ENCODE measurements around the gene RBM7. TPM values are rescaled to one million over a fixed set of nuclear protein-coding genes. Genes with fewer than 3 reads are reported as not detected.

The RBM7 gene
- polyA plus RNA-seq, 1 donor (not counting 4 experiments of a cell fraction or from before 2014, with no cell fraction given): 38.2 TPM

DNA sequence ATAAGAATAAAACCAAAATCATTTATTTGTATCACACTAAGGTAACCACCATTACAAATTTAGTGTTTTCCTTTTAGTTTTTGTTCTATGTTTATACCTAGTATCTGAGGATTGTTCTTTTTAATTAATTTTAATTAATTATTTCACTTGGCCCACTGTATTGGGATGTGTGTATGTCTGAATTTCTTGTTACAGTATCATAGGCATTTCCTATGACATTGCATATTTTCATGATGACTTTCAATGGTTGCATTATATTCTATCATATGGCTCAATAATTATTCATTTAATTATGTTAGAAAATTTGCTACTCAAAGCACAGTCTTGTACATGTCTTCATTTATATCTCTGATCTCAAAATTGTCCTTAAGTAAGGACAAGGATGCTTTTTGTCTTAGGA lies 41.1 kb upstream of the RBM7 start:
- Histone ChIP-seq H3K27me3 (ENCODE audit: control insufficient read depth, extremely low read depth, insufficient read depth, low read length) (no peaks in the 10 kb centered on the region), H3K4me2 (ENCODE audit: control insufficient read depth, extremely low read depth, insufficient read depth, low read depth, low read length) (no peak overlapping the region), H3K9me1 (ENCODE audit: control insufficient read depth, extremely low read depth, insufficient read depth, low read length) (no peaks in the 10 kb centered on the region), H3K79me2 (ENCODE audit: control insufficient read depth, insufficient read depth, low read length) (no peaks in the 10 kb centered on the region), H3K27ac (ENCODE audit: control insufficient read depth, insufficient read depth, low read length) (peak overlapping the region; percentile 26), H4K20me1 (ENCODE audit: control insufficient read depth, extremely low read depth, insufficient read depth, low read length) (no peaks in the 10 kb centered on the region), H3K9me3 (ENCODE audit: control insufficient read depth, low read depth, low read length) (no peaks in the 10 kb centered on the region), H3K4me1 (ENCODE audit: control insufficient read depth, extremely low read depth, insufficient read depth, low read length) (peaks cover 15% of the 10 kb centered on the region), H3K4me3 (ENCODE audit: control insufficient read depth in 2 of 3, extremely low read depth in 1 of 3, insufficient read depth in 2 of 3, low read depth in 1 of 3, low read length in 3 of 3) (no peak overlapping the region), H2AFZ (ENCODE audit: control insufficient read depth, low read length) (peak overlapping the region; percentile 68), H3K9ac (ENCODE audit: control insufficient read depth, extremely low read depth, insufficient read depth, low read length) (no peak overlapping the region), H3K36me3 (ENCODE audit: control insufficient read depth in 2 of 2, extremely low read depth in 1 of 2, insufficient read depth in 2 of 2, low read length in 2 of 2) (no peaks in the 10 kb centered on the region)
- FAIRE-seq (no peak), DNase-seq (ENCODE audit: low read depth, low spot score) (no peak)
- TF ChIP-seq CTCF (optimal IDR thresholded peaks at IDR 0.05 in 1 of 3, IDR thresholded peaks at IDR 0.05 in 1 of 3, conservative IDR thresholded peaks at IDR 0.05 in 1 of 3; ENCODE audit: extremely low read depth in 1 of 3, insufficient read depth in 2 of 3, low read length in 3 of 3) (no peak), EZH2 (IDR thresholded peaks at IDR 0.05; ENCODE audit: low read length) (no peak)
- dilution Hi-C loops (cut with MboI; ENCODE audit: extremely low pct_ligation_motif_present, low sequenced_read_pairs): no loop called here

DNA sequence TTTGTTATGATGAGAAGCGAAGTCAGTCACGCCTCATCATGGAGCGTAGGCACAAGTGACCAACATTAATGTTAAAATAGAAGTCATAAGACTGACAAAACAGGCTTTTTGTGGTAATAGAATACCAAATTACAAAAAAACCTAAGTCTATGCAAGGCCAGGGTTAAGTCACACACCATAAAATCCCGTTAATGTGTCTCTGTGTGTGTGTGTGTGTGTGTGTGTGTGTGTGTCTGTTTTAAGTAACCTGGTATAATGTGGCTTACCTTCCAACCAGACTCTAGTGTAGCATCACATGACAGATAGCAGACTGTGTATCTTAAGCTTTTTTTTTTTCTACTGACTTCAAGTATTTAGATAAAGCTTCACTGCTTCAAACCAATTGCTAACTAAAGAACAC lies 38.1 kb upstream of the RBM7 start:
- dilution Hi-C loops (cut with MboI; ENCODE audit: extremely low pct_ligation_motif_present, low sequenced_read_pairs): no loop called here
- Histone ChIP-seq H3K9me3 (ENCODE audit: control insufficient read depth, low read depth, low read length) (no peaks in the 10 kb centered on the region), H3K9ac (ENCODE audit: control insufficient read depth, extremely low read depth, insufficient read depth, low read length) (no peak overlapping the region), H4K20me1 (ENCODE audit: control insufficient read depth, extremely low read depth, insufficient read depth, low read length) (no peaks in the 10 kb centered on the region), H3K4me2 (ENCODE audit: control insufficient read depth, extremely low read depth, insufficient read depth, low read depth, low read length) (no peak overlapping the region), H3K79me2 (ENCODE audit: control insufficient read depth, insufficient read depth, low read length) (no peaks in the 10 kb centered on the region), H3K4me3 (ENCODE audit: control insufficient read depth in 2 of 3, extremely low read depth in 1 of 3, insufficient read depth in 2 of 3, low read depth in 1 of 3, low read length in 3 of 3) (no peak overlapping the region), H2AFZ (ENCODE audit: control insufficient read depth, low read length) (no peak overlapping the region), H3K4me1 (ENCODE audit: control insufficient read depth, extremely low read depth, insufficient read depth, low read length) (peaks cover 21% of the 10 kb centered on the region), H3K27me3 (ENCODE audit: control insufficient read depth, extremely low read depth, insufficient read depth, low read length) (no peaks in the 10 kb centered on the region), H3K36me3 (ENCODE audit: control insufficient read depth in 2 of 2, extremely low read depth in 1 of 2, insufficient read depth in 2 of 2, low read length in 2 of 2) (no peaks in the 10 kb centered on the region), H3K27ac (ENCODE audit: control insufficient read depth, insufficient read depth, low read length) (no peak overlapping the region), H3K9me1 (ENCODE audit: control insufficient read depth, extremely low read depth, insufficient read depth, low read length) (no peaks in the 10 kb centered on the region)
- DNase-seq (ENCODE audit: low read depth, low spot score): no peak
- no peak for FAIRE-seq
- TF ChIP-seq CTCF (optimal IDR thresholded peaks at IDR 0.05 in 1 of 3, IDR thresholded peaks at IDR 0.05 in 1 of 3, conservative IDR thresholded peaks at IDR 0.05 in 1 of 3; ENCODE audit: extremely low read depth in 1 of 3, insufficient read depth in 2 of 3, low read length in 3 of 3) (no peak), EZH2 (IDR thresholded peaks at IDR 0.05; ENCODE audit: low read length) (no peak)
